GM19438 (cell line): Measurements from ENCODE around the gene TBC1D20.

ENCODE experiments used
- ATAC-seq: cut with Tn5 transposase; IDR thresholded peaks from one replicate; pipeline ENCODE4 v1.9.1; 2021; ENCODE audit warnings: low read depth; ENCODE audit not compliant: unreplicated experiment

Gene TBC1D20

DNA sequence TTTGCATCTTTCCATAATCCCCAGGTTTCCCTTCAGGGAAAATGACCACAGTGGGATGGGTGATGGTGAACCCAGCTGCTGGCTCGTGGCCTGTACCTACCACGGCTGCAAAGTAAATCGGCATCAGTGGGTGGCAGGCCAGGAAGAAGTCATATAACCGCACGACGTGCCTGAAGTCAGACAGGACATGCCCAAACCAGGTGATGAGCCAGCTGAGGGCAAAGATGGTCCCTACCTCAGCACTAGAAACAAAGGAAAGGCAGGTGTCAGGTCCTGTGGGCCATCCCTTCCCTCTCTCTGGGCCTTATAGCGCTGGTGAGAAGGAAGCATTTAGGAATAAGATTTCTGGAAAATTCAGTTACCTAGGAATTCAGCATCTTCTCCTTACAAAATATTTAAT is 22.2 kb downstream of the TBC1D20 start:
- no peak for ATAC-seq

DNA sequence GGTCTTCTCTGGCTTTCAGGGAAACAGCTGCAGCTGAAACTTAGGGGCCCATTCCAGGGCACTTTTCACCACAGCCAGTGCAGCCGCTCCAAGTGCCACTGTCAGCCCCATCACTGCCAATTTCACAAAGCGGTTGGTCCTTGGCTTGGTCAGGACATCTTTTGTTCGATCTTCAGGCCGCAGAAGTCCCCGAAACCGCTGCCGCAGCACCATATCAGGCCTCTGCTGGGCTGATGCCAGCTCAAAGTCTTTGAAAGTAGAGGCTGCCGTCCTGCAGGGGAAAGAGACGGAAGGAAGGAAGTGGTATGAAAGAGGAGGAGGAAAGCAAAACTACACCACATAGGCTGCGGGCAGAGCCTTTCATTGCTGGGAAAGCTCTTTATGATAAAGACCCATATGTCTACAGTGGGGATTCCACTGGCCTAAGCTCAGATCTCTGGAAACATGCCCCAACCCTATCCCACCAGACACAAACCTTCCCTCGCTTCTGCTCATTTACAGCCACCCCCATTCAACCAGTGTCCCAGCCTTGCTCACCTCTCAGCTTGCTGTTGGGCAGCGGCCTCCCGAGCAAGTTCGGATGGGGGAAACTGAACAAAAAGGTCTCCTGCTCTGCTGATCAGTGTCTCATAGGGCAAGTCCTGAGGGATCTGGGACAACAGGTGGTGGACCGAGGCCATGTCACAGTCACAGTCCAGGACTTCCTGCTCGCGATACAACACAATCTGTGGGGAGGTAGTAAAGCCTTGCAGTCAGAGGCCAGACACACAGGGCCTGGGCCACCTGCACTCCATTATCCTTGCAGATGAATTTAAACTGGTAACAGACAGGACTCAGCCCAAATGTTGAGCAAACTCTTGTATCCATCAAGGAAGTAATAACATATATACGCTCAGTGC is 23.5 kb downstream of the TBC1D20 start:
- ATAC-seq: no peak

DNA sequence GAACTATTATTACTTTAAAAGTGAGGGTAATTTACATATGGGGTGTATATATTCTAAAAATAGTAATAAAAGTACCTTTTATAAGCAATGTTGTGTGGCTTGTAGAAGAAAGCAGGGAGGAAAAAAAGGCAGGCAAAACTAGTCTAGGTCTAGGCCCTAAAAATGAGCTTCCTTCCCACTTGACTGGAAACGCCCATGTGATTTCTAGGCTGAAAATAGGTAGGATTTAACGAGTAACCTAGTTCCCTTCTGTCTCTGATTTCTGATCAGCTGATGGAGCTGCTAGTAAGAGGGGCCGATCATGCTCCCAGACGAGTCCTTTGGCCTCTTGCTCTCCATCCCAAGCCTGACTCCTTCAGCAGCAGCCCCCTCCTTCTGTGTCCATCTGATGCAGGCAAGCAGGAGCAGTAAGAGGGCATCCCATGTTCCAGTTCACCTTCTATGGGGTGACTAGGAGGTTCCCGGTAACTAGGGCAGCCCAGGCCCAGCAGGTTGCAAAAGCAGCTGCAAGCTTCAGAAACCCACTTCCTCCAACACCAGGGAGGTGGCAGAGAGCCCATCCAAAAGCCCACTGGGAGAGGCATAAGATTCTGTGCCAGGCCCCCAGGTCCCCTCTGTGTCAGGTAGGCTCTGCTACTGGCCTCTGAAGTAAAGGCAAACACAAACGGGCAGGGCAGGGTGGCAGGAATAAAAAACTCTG is 24.4 kb downstream of the TBC1D20 start:
- ATAC-seq: no peak

DNA sequence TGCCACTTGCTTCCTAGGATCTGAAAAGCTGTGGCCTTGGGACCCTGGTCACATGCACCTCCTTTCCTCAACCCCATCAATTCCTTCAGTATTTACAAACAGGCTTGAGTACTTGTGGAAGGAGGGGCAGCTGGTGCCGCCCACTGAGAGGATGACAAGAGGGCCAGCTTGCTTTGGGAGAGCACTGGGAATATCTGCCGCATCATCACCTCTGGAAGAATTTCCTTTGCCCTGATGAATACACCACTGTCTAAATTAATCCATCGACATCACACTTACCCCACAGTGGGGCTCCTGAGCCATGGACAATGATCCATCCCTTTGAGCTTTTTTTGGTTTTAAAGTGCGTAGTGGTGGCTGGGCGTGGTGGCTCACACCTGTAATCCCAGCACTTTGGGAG is 25.9 kb downstream of the TBC1D20 start:
- no peak for ATAC-seq

DNA sequence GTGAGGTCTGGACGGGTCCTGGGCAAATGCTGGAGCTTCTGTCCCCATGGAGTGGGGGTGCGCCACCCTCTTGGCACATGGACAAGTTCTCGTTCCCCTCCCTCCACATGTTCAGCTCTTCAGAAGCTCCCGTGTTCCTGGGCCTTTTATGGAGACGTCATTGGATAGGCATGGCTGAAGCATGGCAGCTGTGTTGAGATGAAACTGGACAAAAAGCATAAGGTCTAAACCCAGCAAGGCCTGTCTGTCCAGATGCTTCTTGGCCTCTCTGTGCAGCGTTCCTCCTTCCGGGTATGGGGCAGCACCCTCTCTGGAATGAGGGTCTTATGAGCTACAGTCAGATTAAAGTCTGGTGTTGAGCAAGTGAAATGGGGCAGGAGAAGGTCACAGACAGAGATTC is 26.8 kb downstream of the TBC1D20 start:
- ATAC-seq: no peak

DNA sequence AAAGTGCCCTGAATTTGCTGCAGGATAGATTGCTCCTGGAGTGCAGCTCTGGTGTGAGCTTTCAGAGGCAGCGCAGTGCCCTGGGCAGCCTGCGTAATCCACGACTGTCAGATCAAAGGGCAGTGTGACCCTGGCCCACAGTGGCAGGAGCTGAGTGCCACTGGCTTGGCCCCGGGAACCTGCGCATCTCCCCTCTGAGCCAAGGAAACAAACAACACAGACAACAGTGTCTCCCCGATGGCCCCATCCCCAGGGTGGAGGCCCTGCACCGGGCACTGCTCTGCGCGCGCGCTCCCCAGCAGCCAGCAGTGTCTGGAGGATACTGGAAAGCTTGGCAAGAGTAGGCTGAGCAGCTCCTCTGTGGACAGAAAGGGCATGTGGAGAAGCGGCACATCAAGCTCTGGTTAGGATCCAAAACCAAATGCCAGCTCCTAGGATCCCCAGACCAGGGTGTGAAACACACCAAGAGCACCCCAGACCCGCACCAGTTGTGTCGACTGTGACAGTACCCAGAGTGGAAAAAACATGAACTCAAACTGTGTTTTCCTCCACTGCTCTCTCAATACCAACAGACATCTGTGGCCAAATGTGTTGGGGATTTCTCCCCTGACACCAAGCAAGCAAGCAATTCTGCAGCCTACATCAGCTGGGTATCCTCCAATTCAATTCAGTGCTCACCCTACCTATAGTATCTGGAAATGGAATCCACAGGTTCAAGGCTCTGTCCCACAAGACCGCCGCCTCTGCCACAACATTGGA is 27.5 kb downstream of the TBC1D20 start:
- no peak for ATAC-seq

DNA sequence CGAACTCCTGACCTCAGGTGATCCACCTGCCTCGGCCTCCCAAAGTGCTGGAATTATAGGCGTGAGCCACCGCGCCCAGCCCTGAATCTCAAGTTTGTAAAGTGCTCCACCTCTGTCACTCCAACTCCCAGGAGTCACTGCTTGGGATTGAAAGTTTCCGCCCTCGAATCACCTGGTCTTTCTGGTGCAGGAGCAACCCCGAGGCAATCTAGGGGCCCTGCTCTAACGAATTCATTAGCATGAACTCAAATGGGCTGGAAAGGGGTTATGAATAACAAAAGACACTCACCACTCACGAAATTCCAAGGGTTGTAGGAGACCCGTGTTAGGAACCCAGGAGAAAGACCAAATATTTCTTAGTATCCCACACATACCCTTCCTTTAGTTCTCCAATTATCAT is 28.1 kb downstream of the TBC1D20 start:
- ATAC-seq: no peak

DNA sequence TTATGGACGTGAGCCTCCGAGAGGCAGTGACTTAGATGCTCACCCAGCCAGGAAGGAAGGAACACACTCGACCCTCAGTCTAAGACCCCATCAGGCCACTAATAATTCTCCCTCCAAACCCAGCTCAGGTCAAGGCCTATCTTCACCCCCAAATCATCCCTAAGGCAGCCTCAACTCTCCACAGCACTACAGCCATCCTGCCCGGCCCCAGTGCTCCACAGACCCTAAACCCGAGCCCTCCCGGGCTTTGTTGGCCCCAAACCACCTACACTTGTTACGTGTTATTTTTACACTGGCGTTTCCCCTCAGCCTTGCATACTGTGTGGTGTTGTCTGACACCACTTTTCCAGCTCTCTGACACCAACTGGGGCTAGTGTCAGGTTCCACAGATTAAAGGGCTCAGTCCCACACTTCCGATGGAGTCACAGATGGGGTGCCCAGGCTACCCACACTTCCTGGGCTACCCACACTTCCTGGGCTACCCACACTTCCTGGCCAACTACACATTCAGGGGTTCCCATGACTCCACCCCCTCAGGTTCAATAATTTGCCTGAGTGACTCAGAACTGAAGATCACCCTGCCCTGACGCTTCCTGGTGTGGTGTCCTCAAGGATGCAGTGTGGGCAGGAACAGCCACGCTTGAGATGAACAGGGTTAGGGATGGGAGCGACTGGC is 28.9 kb downstream of the TBC1D20 start:
- ATAC-seq: peak; percentile 75

DNA sequence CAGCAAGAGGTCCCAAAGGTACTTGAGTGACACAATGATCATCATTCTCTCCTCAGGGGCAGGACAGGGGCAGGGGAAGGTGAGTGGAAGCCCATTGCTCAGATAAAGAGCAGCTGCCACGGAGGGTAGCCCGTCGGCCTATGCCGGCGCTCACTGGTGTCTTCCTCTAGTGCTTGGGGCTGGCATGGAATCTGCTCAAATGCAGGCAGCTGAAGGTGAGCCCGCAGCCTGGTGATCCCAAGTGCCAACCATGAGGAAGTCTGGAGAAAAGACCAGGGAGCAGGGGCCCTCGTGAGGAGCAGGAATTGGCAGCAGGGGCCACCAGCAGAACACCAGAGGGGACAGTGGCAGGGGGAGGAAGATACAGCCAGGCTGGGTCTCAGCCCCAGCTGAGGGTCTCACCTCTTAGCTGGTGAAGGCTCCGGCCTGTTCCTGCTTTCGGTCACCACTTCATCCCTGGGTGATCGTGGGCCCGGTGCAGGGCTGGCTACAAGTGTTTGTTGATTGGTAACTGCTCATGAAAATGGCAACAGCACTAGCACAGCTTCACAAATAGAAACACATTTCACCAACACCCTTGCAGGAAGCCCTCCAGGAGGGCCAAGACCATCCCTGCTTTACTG is 29.5 kb downstream of the TBC1D20 start:
- no peak for ATAC-seq

DNA sequence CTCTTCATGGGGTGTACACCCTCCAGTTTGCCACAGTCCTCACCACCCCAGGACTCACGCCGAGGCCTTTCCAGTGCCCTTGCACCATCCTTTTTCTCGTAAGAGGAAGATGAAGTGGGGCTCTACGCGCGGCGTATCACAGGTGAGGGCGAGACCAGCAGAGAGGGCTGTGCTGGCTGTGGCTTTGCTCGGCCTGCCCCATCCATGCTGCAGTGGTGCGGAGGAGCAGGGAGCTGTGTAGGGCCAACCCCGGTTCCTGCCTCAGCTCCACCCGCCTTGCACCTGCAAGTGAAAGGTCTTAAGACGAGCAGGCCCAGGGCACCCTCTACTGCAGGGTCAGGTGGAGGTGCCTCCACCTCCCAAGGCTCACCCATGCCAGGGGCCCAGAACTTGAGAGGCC is 30.1 kb downstream of the TBC1D20 start:
- ATAC-seq: no peak

DNA sequence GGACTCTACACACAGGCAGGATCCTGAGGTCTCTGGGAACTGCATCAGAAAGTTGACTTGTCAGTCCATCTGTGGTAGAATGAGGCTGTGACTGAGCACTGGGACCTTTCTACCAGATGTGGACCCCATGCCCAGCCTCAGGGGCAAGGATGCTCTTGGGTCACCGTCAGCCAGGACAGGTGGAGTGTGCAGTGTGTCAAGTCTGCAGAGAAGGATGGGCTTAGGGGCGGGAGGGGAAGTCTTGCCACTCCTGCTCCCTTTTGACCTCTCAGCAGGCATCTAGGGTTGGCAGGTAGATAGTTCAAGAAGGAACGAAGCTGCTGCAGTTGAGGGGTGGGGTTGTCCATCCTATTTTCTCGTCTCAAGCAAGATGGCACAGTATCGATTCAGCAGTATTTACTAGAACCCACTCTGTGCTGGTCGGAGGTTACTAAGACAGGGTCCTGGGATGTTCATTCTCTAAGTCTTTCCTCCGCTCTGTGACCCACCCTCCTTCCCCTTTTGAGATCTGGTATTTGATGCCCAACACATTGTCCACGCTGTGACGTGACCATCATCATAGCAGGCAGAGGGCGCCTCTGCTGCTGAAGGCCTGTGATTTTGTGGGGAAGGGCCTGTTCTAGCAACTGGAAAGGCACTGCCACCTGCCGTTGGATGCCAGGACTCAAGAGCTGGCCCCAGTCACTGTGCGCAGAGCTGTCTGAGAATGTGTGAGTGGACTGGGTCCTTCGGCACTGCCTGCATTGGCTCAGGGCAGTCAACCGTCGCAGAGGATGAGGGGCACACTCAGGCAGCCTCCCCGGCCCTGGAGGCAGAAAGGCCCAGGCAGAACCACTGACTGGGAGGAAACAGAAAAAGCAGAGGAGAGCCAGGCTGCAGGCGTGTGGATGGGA is 31.1 kb downstream of the TBC1D20 start:
- ATAC-seq: no peak

DNA sequence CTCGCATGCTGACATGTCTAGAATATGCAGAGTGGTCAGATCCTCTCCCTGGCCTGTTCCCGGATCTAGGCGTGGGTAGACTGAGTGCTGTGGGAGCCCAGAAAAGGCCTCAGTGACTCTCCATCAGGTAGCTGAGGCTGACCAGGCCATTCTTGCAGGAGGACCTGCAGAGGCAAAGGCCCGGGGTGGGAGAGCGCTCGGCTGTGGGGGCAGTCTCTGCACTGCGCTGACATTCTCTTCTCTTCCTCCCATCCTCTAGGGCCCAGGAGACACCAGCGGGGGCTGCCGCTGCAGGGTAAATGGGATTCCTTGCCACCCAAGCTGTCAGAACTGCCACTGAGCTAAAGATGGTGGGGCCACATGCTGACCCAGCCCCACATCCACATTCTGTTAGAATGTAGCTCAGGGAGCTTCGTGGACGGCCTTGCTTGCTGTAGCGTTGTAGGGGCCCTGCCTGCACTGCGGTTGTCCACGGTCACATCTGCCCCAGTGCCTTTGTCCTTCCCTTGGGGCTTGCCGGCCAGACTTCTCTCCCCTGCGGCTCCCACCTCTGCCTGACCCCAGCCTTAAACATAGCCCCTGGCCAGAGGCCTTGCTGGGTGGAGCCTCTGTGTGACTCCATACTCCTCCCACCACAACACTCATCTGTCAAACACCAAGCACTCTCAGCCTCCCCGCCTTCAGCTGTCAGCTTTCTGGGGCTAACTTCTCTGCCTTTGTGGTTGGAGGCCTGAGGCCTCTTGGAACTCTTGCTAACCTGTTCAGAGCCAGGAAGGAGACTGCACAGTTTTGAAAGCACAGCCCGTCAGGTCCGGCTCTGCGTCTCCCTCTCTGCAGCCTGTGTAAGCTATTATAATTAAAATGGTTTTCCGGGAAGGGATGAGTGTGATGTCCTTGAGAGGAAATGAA is 32.0 kb downstream of the TBC1D20 start:
- ATAC-seq: no peak

DNA sequence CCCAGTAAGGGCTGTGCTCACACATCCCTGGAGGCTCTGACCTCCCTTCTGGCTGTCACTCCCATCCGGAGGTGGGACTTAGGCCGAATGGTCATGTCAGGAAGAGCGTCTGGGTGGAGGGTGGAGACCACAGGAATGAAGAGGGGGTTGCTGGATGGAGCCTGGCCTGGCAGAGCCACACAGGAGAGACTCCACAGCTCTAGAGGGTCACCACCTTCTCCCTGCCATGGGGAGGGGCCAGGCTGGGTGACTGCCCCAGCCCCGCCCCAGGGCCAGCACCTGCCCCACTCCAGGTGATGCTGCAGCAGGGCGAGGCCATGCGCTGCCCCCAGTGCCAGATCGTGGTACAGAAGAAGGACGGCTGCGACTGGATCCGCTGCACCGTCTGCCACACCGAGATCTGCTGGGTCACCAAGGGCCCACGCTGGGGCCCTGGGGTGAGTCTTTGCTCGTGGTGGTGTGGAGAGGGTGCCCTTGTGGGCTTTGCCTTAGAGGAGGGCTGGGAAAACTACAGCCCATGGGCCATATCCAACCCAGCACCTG is 33.6 kb downstream of the TBC1D20 start:
- ATAC-seq: no peak

DNA sequence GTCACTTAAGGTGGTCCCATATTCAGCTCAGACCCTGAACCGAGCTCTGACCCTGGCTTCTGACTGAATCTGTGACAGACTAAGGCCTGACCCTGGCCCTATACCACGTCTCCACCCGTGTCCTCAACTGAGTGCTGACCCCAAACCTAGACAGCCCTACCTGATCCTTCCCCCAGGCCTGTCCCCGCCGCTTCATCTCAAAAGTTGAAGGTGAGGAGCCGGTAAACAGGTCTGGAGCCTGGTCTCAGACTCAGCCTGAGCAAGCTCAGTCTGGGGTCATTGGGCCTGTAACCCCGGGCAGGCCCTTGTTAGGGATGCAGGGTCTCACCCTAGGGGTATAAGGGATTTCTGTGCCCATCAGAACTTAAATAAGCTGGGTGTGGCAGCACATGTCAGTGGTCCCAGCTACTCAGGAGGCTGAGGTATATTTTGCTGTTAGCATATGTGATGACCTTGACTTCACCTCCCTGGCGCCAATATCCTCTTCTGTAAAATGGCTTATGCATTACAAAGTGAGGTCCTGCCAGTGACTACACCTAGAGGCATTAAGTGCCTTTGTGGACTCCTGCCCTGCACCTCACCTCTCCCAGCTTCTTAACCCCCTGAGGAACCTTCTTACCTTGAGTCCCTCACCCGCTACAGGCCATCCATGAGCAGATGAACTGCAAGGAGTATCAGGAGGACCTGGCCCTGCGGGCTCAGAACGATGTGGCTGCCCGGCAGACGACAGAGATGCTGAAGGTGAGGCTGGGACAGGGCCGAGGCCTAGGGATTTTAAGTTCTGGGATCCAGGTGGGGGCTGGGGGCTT is 34.3 kb downstream of the TBC1D20 start:
- ATAC-seq: no peak

DNA sequence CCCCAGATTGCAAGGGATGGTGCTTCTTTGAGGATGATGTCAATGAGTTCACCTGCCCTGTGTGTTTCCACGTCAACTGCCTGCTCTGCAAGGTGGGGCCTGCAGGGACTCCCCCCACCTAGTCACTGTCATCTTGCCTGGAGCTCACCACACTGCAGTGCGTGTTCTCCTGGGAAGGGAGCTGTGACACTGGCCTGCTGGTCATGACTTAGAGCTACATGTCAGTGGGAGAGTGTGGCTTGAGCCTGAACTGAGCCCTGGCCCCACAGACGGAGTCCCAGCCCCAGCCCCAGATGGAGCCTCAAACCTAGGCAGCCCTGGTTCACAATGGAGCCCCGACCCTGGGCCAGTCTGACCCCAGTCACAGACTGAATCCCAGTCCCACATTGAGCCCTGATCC is 34.9 kb downstream of the TBC1D20 start:
- no peak for ATAC-seq

DNA sequence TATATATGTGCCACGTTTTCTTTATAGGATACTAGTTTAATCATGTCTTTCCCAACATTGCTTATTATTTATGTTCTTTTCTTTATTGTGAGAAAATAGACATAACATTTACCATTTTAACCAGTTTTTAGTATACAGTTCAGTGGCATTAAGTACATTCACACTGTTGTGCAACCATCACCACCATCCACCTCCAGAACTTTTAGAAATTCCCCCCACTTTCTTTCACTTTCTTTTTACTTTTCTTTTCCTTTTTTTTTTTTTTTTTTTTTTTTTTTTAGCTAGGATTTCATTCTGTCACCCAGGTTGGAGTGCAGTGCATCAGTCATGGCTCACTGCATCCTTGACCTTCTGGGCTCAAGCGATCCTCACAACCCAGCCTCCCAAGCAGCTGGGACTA is 35.8 kb downstream of the TBC1D20 start:
- ATAC-seq: no peak

DNA sequence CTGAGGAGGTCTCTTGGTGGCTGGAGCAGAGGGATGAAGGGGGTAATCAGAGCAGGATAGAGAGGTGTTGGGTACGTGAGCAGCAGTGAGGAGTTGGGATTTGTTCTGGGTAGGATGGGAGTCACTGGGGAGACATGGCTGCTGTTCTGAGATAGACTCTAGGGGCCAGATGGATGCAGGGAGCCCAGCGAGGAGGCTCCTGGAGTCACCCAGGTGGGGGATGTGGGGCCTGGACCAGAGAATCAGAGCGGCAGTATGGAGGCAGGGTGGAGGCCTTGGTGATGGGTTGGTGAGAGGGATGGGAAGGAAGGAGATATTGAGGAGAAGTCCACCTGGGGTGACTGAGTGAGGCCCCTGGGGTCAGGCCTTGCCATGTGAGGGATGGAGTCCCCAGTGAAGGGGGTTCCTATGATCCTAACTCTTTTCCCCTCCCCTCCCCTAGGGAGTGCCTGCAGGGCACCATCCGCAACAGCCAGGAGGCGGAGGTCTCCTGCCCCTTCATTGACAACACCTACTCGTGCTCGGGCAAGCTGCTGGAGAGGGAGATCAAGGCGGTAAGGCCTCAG is 40.6 kb downstream of the TBC1D20 start:
- ATAC-seq: no peak
